B cell (primary cell): ENCODE data around the gene ERG. TPM values are rescaled to one million over a fixed set of nuclear protein-coding genes. Genes with fewer than 3 reads are reported as not detected.

ENCODE experiments used
- ATAC-seq: fragments of 200-7000 bp; cut with Tn5 transposase; one replicate; pipeline ENCODE4 v1.10.0; 2021; ENCODE audit warnings: low read depth, mild to moderate bottlenecking, moderate number of reproducible peaks, moderate library complexity
- CTCF ChIA-PET: fragments of 350-600 bp; sonication (Branson Sonifier 250); formaldehyde crosslinking; loops from one replicate; lab custom pipeline; 2021; ENCODE audit warnings: antibody characterized with exemption, inconsistent platforms; lab: Charles Lee
- POLR2A ChIA-PET: fragments of 350-600 bp; sonication (Branson Sonifier 250); formaldehyde crosslinking; loops from one replicate; lab custom pipeline; 2021; ENCODE audit warnings: antibody characterized with exemption; lab: Charles Lee
- DNase-seq: peaks from one replicate; pipeline ENCODE4 v3.0.0; 2013
- H2AFZ ChIP-seq: 2 replicates; pipeline ENCODE4 v1.6.1; 2012; ENCODE audit warnings: mild to moderate bottlenecking, low read depth, low read length; ENCODE audit not compliant: insufficient read depth, poor library complexity, severe bottlenecking
- H3K27ac ChIP-seq, 2 donors: 1 replicate in 1 of 2; 2 replicates in 1 of 2; pipeline ENCODE4 v1.5.1; 2012 to 2013; ENCODE audit warnings: low read length in 2 of 2, mild to moderate bottlenecking in 2 of 2, moderate library complexity in 1 of 2
- H3K27me3 ChIP-seq, 4 experiments: fragments of 200-600 bp in 1 of 4; sonication (generic) in 1 of 4; replicated peaks in 1 of 4; 1 replicate in 2 of 4; 2 replicates in 2 of 4; pipeline versions ENCODE4 v1.6.1 to v1.7.0; 2013 to 2016; ENCODE audit warnings: low read length in 3 of 4, mild to moderate bottlenecking in 2 of 4, mixed read lengths in 1 of 4, moderate library complexity in 1 of 4; ENCODE audit not compliant: insufficient read depth in 4 of 4, control insufficient read depth in 3 of 4; ENCODE audit errors: control extremely low read depth in 1 of 4
- H3K36me3 ChIP-seq, 2 experiments: replicated peaks in 1 of 2; 1 replicate in 1 of 2; 2 replicates in 1 of 2; pipeline versions ENCODE4 v1.6.1 to v1.7.1; 2013; ENCODE audit warnings: low read length in 1 of 2; ENCODE audit not compliant: insufficient read depth in 2 of 2, control insufficient read depth in 1 of 2; ENCODE audit errors: control extremely low read depth in 1 of 2, extremely low read depth in 1 of 2
- H3K4me1 ChIP-seq, 2 donors: fragments of 200-600 bp in 1 of 2; sonication (generic) in 1 of 2; 1 replicate in 1 of 2; 2 replicates in 1 of 2; pipeline versions ENCODE4 v1.5.1 to v1.6.1; 2013 to 2017; ENCODE audit warnings: low read length in 2 of 2; ENCODE audit not compliant: control insufficient read depth in 2 of 2, insufficient read depth in 2 of 2
- H3K4me2 ChIP-seq: replicated peaks from 2 replicates; pipeline ENCODE3; 2012; ENCODE audit warnings: mild to moderate bottlenecking, low read depth, low read length; ENCODE audit not compliant: poor library complexity, severe bottlenecking
- H3K4me3 ChIP-seq, 5 experiments: fragments of 200-600 bp in 1 of 5; sonication (generic) in 1 of 5; 1 replicate in 3 of 5; 2 replicates in 2 of 5; pipeline versions ENCODE4 v1.5.1 to v1.7.0; 2011 to 2016; ENCODE audit warnings: low read length in 4 of 5, mild to moderate bottlenecking in 4 of 5, low read depth in 2 of 5, control low read depth in 1 of 5, moderate library complexity in 1 of 5; ENCODE audit not compliant: insufficient read depth in 1 of 5; ENCODE audit errors: control extremely low read depth in 1 of 5, extremely low read depth in 1 of 5
- H3K79me2 ChIP-seq: fragments of 200-600 bp; sonication (generic); one replicate; pipeline ENCODE4 v1.6.0; 2016; ENCODE audit warnings: low read length; ENCODE audit not compliant: control insufficient read depth, insufficient read depth
- H3K9ac ChIP-seq: fragments of 200-600 bp; sonication (generic); 2 replicates; pipeline ENCODE4 v1.6.1; 2017; ENCODE audit warnings: mild to moderate bottlenecking, low read length, moderate library complexity
- H3K9me3 ChIP-seq, 3 donors: one replicate each; pipeline versions ENCODE4 v1.6.1 to v1.7.1; 2013; ENCODE audit warnings: low read length in 2 of 3; ENCODE audit not compliant: control insufficient read depth in 2 of 3, insufficient read depth in 1 of 3; ENCODE audit errors: control extremely low read depth in 1 of 3
- H4K20me1 ChIP-seq: 2 replicates; pipeline ENCODE4 v1.6.0; 2012; ENCODE audit warnings: mild to moderate bottlenecking, low read length; ENCODE audit not compliant: insufficient read depth, control insufficient read depth, poor library complexity, severe bottlenecking
- H3K27ac Mint-ChIP-seq: one replicate; pipeline ENCODE4 v1.8.0; 2021; ENCODE audit warnings: mixed read lengths
- H3K27me3 Mint-ChIP-seq: one replicate; pipeline ENCODE4 v1.8.0; 2021; ENCODE audit warnings: mixed read lengths
- H3K4me1 Mint-ChIP-seq: one replicate; pipeline ENCODE4 v1.8.0; 2021; ENCODE audit warnings: mixed read lengths
- H3K4me3 Mint-ChIP-seq: one replicate; pipeline ENCODE4 v1.8.0; 2021; ENCODE audit warnings: mixed read lengths
- H3K9me3 Mint-ChIP-seq: one replicate; pipeline ENCODE4 v1.8.0; 2022; ENCODE audit warnings: mixed read lengths; ENCODE audit not compliant: insufficient read depth
- EZH2 ChIP-seq: IDR thresholded peaks from 2 replicates; pipeline ENCODE4 v1.6.1; 2012; ENCODE audit warnings: borderline replicate concordance, low read depth, mild to moderate bottlenecking, moderate library complexity, low read length; ENCODE audit not compliant: insufficient read depth, poor library complexity, severe bottlenecking
- WGBS: methylation state at CpG from one replicate; pipeline ENCODE4 v1.1.5; 2013; ENCODE audit warnings: missing lambda C conversion rate; ENCODE audit not compliant: insufficient coverage; 5-methylcytosine and 5-hydroxymethylcytosine counted together
- intact Hi-C: fragments of 100-400 bp; cut with micrococcal nuclease; formaldehyde crosslinking; loops from one replicate; pipeline ENCODE4 v1.10.0; 2022
- polyA plus RNA-seq: library from polyadenylated mRNA; depleted of rRNA; stranded (reverse); fragments of >200 nt; gene quantifications from 2 replicates; pipeline ENCODE4 v1.2.3, GENCODE V29; 2012
- total RNA-seq, 2 donors: library from RNA; stranded (reverse); fragments of 120-200 nt in 1 of 2; gene quantifications; 1 replicate in 1 of 2; 2 replicates in 1 of 2; pipeline versions ENCODE4 v1.2.3 to v1.2.4, GENCODE V29; 2013 to 2022
- TF ChIP-seq, protein P1 (sequence below): fragments of 200-600 bp; IDR thresholded peaks from one replicate; pipeline ENCODE4 v1.8.0; 2022; ENCODE audit warnings: antibody characterized with exemption, mild to moderate bottlenecking

The ERG gene
- total and polyA plus RNA-seq, 2 donors (not counting 1 experiment from before 2014, with no cell fraction given) = 0.17 TPM; not detected in 1

DNA sequence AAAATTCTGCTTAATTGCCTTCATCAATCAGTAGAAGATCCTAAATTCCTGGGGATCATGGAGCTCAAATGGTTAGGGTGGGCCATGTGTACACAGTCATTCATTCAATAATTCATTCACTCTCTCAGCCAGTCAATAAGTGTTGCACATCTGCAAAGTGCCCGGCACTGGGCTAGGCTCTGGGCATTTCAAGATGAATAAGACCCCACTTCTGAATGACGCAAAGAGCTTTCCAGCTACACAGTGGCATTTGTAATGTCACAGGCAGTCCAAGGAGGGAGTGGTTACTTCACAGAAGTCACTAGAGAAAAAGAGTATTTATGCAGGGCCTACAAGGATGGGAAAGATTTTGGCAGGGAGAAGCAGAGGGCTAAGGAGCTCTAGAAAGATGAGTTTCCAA lies 148.3 kb downstream of the ERG start:
- H2AFZ ChIP-seq = no peak overlapping the region
- WGBS = 96% methylated on average over 2 of the region's 2 CpGs
- H3K9me3 Mint-ChIP-seq = no peaks in the 10 kb centered on the region
- H3K27me3 ChIP-seq = no peaks in the 10 kb centered on the region
- intact Hi-C loops = loop anchor here (10.0 kb wide), 1 partner anchor 1845 kb away; no protein-coding TSS in a partner anchor
- ChIA-PET CTCF (no interaction called here), POLR2A (no interaction called here)
- ATAC-seq (no peak), DNase-seq (no peak)
- no peaks in the 10 kb centered on the region for H4K20me1 ChIP-seq
- no peak overlapping the region for H3K4me3 Mint-ChIP-seq
- H3K4me1 Mint-ChIP-seq = no peaks in the 10 kb centered on the region
- no peaks in the 10 kb centered on the region for H3K9me3 ChIP-seq
- TF ChIP-seq EZH2 = no peak
- TF ChIP-seq, protein P1, sequence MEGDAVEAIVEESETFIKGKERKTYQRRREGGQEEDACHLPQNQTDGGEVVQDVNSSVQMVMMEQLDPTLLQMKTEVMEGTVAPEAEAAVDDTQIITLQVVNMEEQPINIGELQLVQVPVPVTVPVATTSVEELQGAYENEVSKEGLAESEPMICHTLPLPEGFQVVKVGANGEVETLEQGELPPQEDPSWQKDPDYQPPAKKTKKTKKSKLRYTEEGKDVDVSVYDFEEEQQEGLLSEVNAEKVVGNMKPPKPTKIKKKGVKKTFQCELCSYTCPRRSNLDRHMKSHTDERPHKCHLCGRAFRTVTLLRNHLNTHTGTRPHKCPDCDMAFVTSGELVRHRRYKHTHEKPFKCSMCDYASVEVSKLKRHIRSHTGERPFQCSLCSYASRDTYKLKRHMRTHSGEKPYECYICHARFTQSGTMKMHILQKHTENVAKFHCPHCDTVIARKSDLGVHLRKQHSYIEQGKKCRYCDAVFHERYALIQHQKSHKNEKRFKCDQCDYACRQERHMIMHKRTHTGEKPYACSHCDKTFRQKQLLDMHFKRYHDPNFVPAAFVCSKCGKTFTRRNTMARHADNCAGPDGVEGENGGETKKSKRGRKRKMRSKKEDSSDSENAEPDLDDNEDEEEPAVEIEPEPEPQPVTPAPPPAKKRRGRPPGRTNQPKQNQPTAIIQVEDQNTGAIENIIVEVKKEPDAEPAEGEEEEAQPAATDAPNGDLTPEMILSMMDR = no peak
- H3K36me3 ChIP-seq = no peaks in the 10 kb centered on the region
- no peak overlapping the region for H3K4me2 ChIP-seq
- H3K27me3 Mint-ChIP-seq = peaks cover 6% of the 10 kb centered on the region
- no peaks in the 10 kb centered on the region for H3K79me2 ChIP-seq
- no peak overlapping the region for H3K9ac ChIP-seq
- no peak overlapping the region for H3K27ac Mint-ChIP-seq
- H3K27ac ChIP-seq = no peak overlapping the region
- no peak overlapping the region for H3K4me3 ChIP-seq
- H3K4me1 ChIP-seq = no peaks in the 10 kb centered on the region

DNA sequence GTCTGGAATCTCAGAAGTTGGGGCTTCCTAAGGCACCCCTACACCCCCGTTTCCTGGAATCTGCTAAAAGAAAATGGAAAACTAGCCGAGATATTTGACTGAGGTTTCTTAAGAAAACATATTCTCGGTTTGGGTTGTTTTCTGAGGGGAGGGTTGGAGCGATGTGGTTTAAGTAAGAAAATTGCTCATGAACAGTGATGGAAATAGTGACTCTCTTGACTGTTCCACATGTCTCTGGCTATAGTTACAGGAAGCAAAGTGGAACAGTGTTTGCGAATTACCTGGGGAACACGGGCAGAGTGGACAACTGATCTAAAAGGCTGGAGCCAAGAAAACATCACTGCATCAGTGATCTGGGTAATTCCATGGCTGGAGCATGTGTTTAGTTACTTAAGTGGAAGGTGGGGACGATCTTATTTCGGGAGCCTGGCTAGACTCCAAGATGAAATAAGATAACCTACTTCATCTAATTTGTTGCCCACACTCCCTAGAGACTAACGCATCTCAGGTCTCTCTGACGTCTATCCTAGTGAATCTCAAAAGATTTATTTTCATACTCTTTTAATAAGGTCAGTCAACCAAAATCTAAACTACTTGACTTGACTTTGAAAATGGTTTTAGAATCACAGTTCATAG lies 149.0 kb downstream of the ERG start:
- Mint-ChIP-seq H3K4me3 (no peak overlapping the region), H3K9me3 (no peaks in the 10 kb centered on the region), H3K4me1 (no peaks in the 10 kb centered on the region), H3K27ac (no peak overlapping the region), H3K27me3 (no peaks in the 10 kb centered on the region)
- 90% methylated on average over 7 of the region's 10 CpGs for WGBS
- H3K27ac ChIP-seq = no peak overlapping the region
- H3K9me3 ChIP-seq = no peaks in the 10 kb centered on the region
- H3K4me3 ChIP-seq = no peak overlapping the region
- TF ChIP-seq, protein P1 = no peak
- TF ChIP-seq EZH2 = no peak
- no peak overlapping the region for H2AFZ ChIP-seq
- no peaks in the 10 kb centered on the region for H3K79me2 ChIP-seq
- no peaks in the 10 kb centered on the region for H4K20me1 ChIP-seq
- H3K27me3 ChIP-seq = no peaks in the 10 kb centered on the region
- intact Hi-C loops = no loop called here
- no peaks in the 10 kb centered on the region for H3K36me3 ChIP-seq
- H3K4me1 ChIP-seq = no peaks in the 10 kb centered on the region
- no peak for ATAC-seq
- no peak overlapping the region for H3K4me2 ChIP-seq
- ChIA-PET POLR2A (no interaction called here), CTCF (interaction anchor here (1.0 kb wide), 1 partner anchor 8 kb away, joined by 4 read pairs; no protein-coding TSS in a partner anchor)
- no peak for DNase-seq
- H3K9ac ChIP-seq = no peak overlapping the region
